ENCODE measurements around the gene SLC16A4.

SLC16A4 gene

DNA sequence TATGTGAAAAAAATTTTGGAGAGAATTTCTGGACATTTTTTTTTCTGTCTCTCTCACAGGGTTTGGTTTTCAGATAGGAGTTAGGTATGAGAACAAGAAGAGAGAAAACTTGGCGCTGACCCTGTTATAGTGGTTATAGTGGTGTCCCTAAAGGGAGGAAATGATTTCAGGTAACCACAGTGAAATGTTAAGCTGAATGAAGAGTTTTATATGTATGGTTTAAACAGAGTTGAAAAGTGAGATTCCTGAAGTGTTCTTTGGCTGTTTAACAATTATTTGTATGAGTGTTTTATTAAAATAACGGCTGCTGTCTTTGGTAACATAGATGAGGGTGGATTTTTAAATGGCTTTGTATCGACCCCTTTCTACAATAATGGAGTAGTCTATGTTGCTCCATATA is 45.3 kb downstream of the SLC16A4 start:
- H3K4me3 ChIP-seq (ENCODE audit: low read depth, low read length): no peak overlapping the region
- TF ChIP-seq CTCF (conservative IDR thresholded peaks at IDR 0.05; ENCODE audit: low read depth, low read length): no peak
- DNase-seq (ENCODE audit: low read depth): no peak

- TF ChIP-seq CTCF (conservative IDR thresholded peaks at IDR 0.05; ENCODE audit: low read depth, low read length): no peak
- H3K4me3 ChIP-seq (ENCODE audit: low read depth, low read length): no peak overlapping the region
- DNase-seq (ENCODE audit: low read depth): no peak
Measured at GRCh38 chr1:110344152-110344551, 46.7 kb downstream of the SLC16A4 start.

GRCh38 chr1:110343249-110343648 is 47.6 kb downstream of the SLC16A4 start:
- no peak for DNase-seq (ENCODE audit: low read depth)
- TF ChIP-seq CTCF (conservative IDR thresholded peaks at IDR 0.05; ENCODE audit: low read depth, low read length): no peak
- no peak overlapping the region for H3K4me3 ChIP-seq (ENCODE audit: low read depth, low read length)

DNA sequence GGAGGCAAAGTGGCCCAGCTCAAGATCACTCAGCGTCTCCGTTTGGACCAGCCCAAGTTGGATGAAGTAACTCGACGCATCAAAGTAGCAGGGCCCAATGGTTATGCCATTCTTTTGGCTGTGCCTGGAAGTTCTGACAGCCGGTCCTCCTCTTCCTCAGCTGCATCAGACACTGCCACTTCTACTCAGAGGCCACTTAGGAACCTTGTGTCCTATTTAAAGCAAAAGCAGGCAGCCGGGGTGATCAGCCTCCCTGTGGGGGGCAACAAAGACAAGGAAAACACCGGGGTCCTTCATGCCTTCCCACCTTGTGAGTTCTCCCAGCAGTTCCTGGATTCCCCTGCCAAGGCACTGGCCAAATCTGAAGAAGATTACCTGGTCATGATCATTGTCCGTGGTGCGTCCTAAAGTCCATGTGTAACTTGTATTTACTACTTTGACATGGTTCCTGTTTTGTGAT is 48.9 kb downstream of the SLC16A4 start:
- H3K4me3 ChIP-seq (ENCODE audit: low read depth, low read length): peak overlapping the region; percentile 7
- no peak for TF ChIP-seq CTCF (conservative IDR thresholded peaks at IDR 0.05; ENCODE audit: low read depth, low read length)
- DNase-seq (ENCODE audit: low read depth): no peak

- TF ChIP-seq CTCF (conservative IDR thresholded peaks at IDR 0.05; ENCODE audit: low read depth, low read length): no peak
- no peak overlapping the region for H3K4me3 ChIP-seq (ENCODE audit: low read depth, low read length)
- no peak for DNase-seq (ENCODE audit: low read depth)
Measured at GRCh38 chr1:110341146-110341871, 49.5 kb downstream of the SLC16A4 start.

- DNase-seq (ENCODE audit: low read depth): no peak
- peak overlapping the region; percentile 100 for H3K4me3 ChIP-seq (ENCODE audit: low read depth, low read length)
- TF ChIP-seq CTCF (conservative IDR thresholded peaks at IDR 0.05; ENCODE audit: low read depth, low read length): no peak
Measured at GRCh38 chr1:110340207-110340468, 50.7 kb downstream of the SLC16A4 start.
